ENCODE data around the gene ZCWPW1.
"Not testable (repeated sequence)": the region's sequence is repeated elsewhere in the genome, so short reads cannot be mapped to it uniquely, and the experiment has no call there.

The ZCWPW1 gene

GRCh38 chr7:100453854-100454253, 25.4 kb upstream of the ZCWPW1 start:
- H3K36me3 ChIP-seq (ENCODE audit: control insufficient read depth in 2 of 2, insufficient read depth in 2 of 2, low read length in 2 of 2); H3K4me3 ChIP-seq (ENCODE audit: low read length in 2 of 2); H3K27me3 ChIP-seq (ENCODE audit: control insufficient read depth in 1 of 2, insufficient read depth in 2 of 2, low read length in 2 of 2); H3K9ac ChIP-seq (ENCODE audit: low read length in 2 of 2); H3K27ac ChIP-seq (ENCODE audit: low read length); H3K4me1 ChIP-seq (ENCODE audit: control insufficient read depth, insufficient read depth, low read length); H3K9me3 ChIP-seq (ENCODE audit: control insufficient read depth in 2 of 2, low read length in 2 of 2): not testable (repeated sequence)

DNA sequence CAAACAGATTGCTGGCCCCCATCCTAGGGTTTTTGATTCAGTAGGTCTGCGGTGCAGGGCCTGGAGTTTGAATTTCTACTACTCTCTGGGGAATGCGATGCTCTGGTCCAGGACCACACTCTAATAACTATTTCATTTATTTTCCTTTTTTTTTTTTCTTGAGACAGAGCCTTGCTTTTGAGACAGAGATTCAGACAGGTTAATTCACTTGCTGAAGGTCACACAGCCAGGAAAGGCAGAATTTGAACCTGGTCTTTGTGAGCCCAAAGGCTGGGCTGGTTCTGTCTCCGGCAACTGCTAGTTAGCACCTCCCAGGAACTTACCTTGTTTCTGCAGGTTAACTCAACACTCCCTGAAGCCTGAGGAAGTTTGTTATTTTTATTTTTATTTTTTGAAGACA, 24.0 kb upstream of the ZCWPW1 start:
- H3K9ac ChIP-seq (ENCODE audit: low read length in 2 of 2), result no peak overlapping the region
- peaks cover 10% of the 10 kb centered on the region for H3K4me1 ChIP-seq (ENCODE audit: control insufficient read depth, insufficient read depth, low read length)
- H3K4me3 ChIP-seq (ENCODE audit: low read length in 2 of 2), result no peak overlapping the region
- H3K36me3 ChIP-seq (ENCODE audit: control insufficient read depth in 2 of 2, insufficient read depth in 2 of 2, low read length in 2 of 2), result no peaks in the 10 kb centered on the region
- no peaks in the 10 kb centered on the region for H3K9me3 ChIP-seq (ENCODE audit: control insufficient read depth in 2 of 2, low read length in 2 of 2)
- H3K27me3 ChIP-seq (ENCODE audit: control insufficient read depth in 1 of 2, insufficient read depth in 2 of 2, low read length in 2 of 2), result no peaks in the 10 kb centered on the region
- H3K27ac ChIP-seq (ENCODE audit: low read length), result no peak overlapping the region

- no peaks in the 10 kb centered on the region for H3K27me3 ChIP-seq (ENCODE audit: control insufficient read depth in 1 of 2, insufficient read depth in 2 of 2, low read length in 2 of 2)
- no peak overlapping the region for H3K4me3 ChIP-seq (ENCODE audit: low read length in 2 of 2)
- H3K36me3 ChIP-seq (ENCODE audit: control insufficient read depth in 2 of 2, insufficient read depth in 2 of 2, low read length in 2 of 2), result no peaks in the 10 kb centered on the region
- H3K4me1 ChIP-seq (ENCODE audit: control insufficient read depth, insufficient read depth, low read length), result peaks cover 10% of the 10 kb centered on the region
- H3K9ac ChIP-seq (ENCODE audit: low read length in 2 of 2), result peak overlapping the region in 1 of 2 donors; percentile 72
- H3K27ac ChIP-seq (ENCODE audit: low read length), result no peak overlapping the region
- H3K9me3 ChIP-seq (ENCODE audit: control insufficient read depth in 2 of 2, low read length in 2 of 2), result no peaks in the 10 kb centered on the region
Observed at GRCh38 chr7:100449190-100449795, 20.8 kb upstream of the ZCWPW1 start.

DNA sequence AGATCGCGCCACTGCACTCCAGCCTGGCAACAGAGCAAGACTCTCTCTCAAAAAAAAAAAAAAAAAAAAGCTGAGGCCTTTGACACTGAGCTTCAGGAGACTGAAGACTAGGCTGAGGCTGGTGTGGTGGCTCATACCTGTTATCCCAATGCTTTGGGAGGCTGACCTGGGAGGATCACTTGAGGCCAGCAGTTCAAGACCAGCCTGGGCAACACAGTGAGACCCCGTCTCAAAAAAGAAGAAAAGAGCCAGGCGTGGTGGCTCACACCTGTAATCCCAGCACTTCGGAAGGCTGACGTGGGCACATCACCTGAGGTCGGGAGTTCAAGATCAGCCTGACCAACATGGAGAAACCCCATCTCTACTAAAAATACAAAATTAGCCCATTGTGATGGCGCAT, 18.9 kb upstream of the ZCWPW1 start:
- not testable (repeated sequence) for H3K4me3 ChIP-seq (ENCODE audit: low read length in 2 of 2); H3K27ac ChIP-seq (ENCODE audit: low read length); H3K27me3 ChIP-seq (ENCODE audit: control insufficient read depth in 1 of 2, insufficient read depth in 2 of 2, low read length in 2 of 2); H3K9me3 ChIP-seq (ENCODE audit: control insufficient read depth in 2 of 2, low read length in 2 of 2); H3K4me1 ChIP-seq (ENCODE audit: control insufficient read depth, insufficient read depth, low read length); H3K9ac ChIP-seq (ENCODE audit: low read length in 2 of 2); H3K36me3 ChIP-seq (ENCODE audit: control insufficient read depth in 2 of 2, insufficient read depth in 2 of 2, low read length in 2 of 2)

DNA sequence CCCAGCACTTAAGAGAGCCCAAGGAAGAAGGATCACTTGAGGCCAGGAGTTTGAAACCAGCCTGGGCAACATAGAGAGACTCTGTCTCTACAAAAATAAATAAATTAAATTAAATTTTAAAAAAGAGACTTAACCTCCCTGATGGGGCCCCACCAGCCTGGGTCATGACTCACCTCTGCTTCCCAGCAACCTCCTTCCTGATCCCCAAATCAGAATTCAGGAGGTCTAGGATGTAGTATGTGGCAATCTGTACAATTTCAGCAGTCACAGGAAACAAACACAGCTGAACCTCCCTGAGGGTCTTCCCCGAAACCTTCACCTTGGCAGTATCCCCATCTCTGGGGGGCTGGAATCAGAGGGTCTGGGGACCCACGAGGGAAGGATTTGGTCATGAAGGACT, 17.5 kb upstream of the ZCWPW1 start:
- Histone ChIP-seq H3K27me3 (ENCODE audit: control insufficient read depth in 1 of 2, insufficient read depth in 2 of 2, low read length in 2 of 2) (no peaks in the 10 kb centered on the region), H3K9ac (ENCODE audit: low read length in 2 of 2) (no peak overlapping the region), H3K4me3 (ENCODE audit: low read length in 2 of 2) (no peak overlapping the region), H3K27ac (ENCODE audit: low read length) (no peak overlapping the region), H3K4me1 (ENCODE audit: control insufficient read depth, insufficient read depth, low read length) (peaks cover 10% of the 10 kb centered on the region), H3K9me3 (ENCODE audit: control insufficient read depth in 2 of 2, low read length in 2 of 2) (no peaks in the 10 kb centered on the region), H3K36me3 (ENCODE audit: control insufficient read depth in 2 of 2, insufficient read depth in 2 of 2, low read length in 2 of 2) (no peaks in the 10 kb centered on the region)

DNA sequence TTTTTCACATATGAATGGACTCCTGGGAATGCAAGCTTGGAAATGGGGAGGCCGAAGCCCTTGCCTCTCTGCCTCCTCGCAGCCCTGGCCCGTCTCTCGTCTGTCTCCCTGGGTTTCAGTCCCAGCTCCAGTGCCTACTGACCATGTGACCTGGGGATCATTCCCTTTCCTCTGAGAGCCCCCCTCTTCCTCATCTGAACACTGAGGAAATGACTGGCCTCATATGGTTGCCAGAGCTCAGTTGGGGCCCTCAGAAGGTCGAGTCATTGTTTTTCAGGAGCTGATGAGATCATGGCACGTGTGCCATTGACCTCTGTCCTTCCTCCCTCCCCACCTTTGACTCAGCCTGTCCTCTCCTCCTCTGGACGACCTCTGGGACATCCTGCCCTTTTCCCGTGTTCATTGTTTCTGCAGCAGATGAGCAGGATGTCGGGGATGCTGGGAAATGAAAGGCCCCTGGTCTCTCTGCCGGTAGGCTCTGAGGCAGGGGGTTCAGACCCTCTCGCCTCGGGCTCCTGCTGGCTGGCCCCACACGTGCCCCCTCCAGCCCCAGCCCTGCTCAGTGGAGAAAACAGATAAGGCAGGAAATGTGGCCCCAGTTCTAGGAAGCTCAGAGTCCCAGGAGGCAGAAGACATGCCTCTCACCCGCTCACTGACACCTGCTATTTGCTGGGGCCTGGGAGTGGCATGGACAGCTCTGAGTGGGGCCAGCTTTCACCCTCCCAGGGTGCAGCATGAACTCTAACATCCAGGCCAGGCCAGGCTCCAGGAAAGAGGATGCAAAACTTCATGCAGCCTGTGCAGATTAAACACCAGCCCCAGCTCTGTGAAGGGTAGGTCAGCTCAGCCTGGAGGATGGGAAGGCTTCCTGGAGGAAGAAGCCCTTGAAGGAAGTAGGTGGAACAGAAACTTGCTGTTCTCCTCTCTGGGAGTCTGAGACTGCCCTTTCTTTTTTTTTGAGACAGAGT, 16.1 kb upstream of the ZCWPW1 start:
- H3K27me3 ChIP-seq (ENCODE audit: control insufficient read depth in 1 of 2, insufficient read depth in 2 of 2, low read length in 2 of 2), result no peaks in the 10 kb centered on the region
- H3K36me3 ChIP-seq (ENCODE audit: control insufficient read depth in 2 of 2, insufficient read depth in 2 of 2, low read length in 2 of 2), result no peaks in the 10 kb centered on the region
- no peaks in the 10 kb centered on the region for H3K4me1 ChIP-seq (ENCODE audit: control insufficient read depth, insufficient read depth, low read length)
- no peak overlapping the region for H3K27ac ChIP-seq (ENCODE audit: low read length)
- H3K9ac ChIP-seq (ENCODE audit: low read length in 2 of 2), result no peak overlapping the region
- no peaks in the 10 kb centered on the region for H3K9me3 ChIP-seq (ENCODE audit: control insufficient read depth in 2 of 2, low read length in 2 of 2)
- H3K4me3 ChIP-seq (ENCODE audit: low read length in 2 of 2), result no peak overlapping the region

DNA sequence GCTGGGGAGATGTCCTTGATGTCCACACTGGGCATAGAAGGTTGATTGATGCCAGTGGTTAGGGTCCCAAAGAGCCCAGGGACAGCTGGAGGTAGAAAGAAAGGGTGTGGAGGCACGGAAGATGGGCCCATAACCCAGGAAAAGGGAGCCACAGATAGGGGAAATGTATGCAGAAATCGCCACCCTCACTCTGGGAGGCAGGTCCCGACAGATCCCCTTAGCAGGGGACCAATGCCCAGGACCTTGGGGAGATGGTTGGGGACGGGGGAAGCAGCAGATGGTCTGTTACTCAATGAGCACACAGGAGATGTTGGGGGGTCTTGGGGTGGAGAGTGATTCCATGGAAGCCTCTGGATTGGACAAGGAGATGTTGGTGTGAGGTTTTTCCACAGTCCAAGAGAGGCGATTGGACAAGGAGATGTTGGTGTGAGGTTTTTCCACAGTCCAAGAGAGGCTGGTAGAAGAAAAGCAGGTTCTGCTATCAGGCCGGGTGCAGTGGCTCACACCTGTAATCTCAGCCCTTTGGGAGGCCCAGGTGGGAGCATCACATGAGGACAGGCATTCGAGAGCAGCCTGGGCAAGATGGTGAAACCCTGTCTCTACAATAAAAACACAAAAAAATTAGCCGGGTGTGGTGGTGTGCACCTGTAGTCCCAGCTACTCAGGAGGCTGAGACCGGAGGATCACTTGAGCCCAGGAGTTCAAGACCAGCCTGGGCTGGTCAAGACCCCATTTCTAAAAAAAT, 14.8 kb upstream of the ZCWPW1 start:
- H3K27ac ChIP-seq (ENCODE audit: low read length), result no peak overlapping the region
- H3K9ac ChIP-seq (ENCODE audit: low read length in 2 of 2), result no peak overlapping the region

GRCh38 chr7:100441641-100442535, 13.4 kb upstream of the ZCWPW1 start:
- Histone ChIP-seq H3K36me3 (ENCODE audit: control insufficient read depth in 2 of 2, insufficient read depth in 2 of 2, low read length in 2 of 2) (no peaks in the 10 kb centered on the region), H3K9me3 (ENCODE audit: control insufficient read depth in 2 of 2, low read length in 2 of 2) (no peaks in the 10 kb centered on the region), H3K27ac (ENCODE audit: low read length) (no peak overlapping the region), H3K9ac (ENCODE audit: low read length in 2 of 2) (no peak overlapping the region), H3K27me3 (ENCODE audit: control insufficient read depth in 1 of 2, insufficient read depth in 2 of 2, low read length in 2 of 2) (no peaks in the 10 kb centered on the region), H3K4me1 (ENCODE audit: control insufficient read depth, insufficient read depth, low read length) (no peaks in the 10 kb centered on the region), H3K4me3 (ENCODE audit: low read length in 2 of 2) (no peak overlapping the region)

More for the DNA sequence above, 14.8 kb upstream of the ZCWPW1 start:
- Histone ChIP-seq H3K9me3 (ENCODE audit: control insufficient read depth in 2 of 2, low read length in 2 of 2) (no peaks in the 10 kb centered on the region), H3K36me3 (ENCODE audit: control insufficient read depth in 2 of 2, insufficient read depth in 2 of 2, low read length in 2 of 2) (no peaks in the 10 kb centered on the region), H3K4me1 (ENCODE audit: control insufficient read depth, insufficient read depth, low read length) (no peaks in the 10 kb centered on the region), H3K4me3 (ENCODE audit: low read length in 2 of 2) (no peak overlapping the region), H3K27me3 (ENCODE audit: control insufficient read depth in 1 of 2, insufficient read depth in 2 of 2, low read length in 2 of 2) (no peaks in the 10 kb centered on the region)

DNA sequence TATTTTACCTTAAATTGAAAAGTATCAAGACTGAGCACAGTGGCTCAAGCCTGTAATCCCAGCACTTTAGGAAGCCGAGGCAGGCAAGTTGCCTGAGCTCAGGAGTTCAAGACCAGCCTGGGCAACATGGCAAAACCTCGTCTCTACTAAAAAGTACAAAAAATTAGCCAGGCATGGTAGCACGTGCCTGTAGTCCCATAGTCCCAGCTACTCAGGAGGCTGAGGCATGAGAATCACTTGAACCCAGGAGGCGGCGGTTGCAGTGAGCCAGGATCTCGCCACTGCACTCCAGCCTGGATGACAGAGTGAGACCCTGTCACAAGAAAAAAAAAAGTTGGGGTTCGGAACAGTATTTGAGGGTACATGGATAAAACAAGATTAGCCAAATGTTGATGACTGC, 10.7 kb upstream of the ZCWPW1 start:
- H3K4me1 ChIP-seq (ENCODE audit: control insufficient read depth, insufficient read depth, low read length), result peaks cover 18% of the 10 kb centered on the region
- not testable (repeated sequence) for H3K4me3 ChIP-seq (ENCODE audit: low read length in 2 of 2); H3K9me3 ChIP-seq (ENCODE audit: control insufficient read depth in 2 of 2, low read length in 2 of 2); H3K36me3 ChIP-seq (ENCODE audit: control insufficient read depth in 2 of 2, insufficient read depth in 2 of 2, low read length in 2 of 2); H3K27me3 ChIP-seq (ENCODE audit: control insufficient read depth in 1 of 2, insufficient read depth in 2 of 2, low read length in 2 of 2); H3K9ac ChIP-seq (ENCODE audit: low read length in 2 of 2); H3K27ac ChIP-seq (ENCODE audit: low read length)

DNA sequence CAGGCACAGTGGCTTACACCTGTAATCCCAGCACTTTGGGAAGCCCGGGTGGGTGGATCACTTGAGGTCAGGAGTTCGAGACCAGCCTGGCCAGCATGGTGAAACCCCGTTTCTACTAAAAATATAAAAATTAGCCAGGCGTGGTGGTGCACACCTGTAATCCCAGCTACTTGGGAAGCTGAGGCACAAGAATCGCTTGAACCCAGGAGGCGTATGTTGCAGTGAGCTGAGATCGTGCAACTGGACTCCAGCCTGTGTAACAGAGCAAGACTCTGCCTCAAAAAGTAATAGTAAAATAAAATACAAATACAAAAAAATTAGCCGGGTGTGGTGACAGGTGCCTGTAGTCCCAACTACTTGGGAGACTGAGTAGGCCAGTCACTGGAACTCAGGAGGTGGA, 10.2 kb upstream of the ZCWPW1 start:
- H3K4me3 ChIP-seq (ENCODE audit: low read length in 2 of 2); H3K36me3 ChIP-seq (ENCODE audit: control insufficient read depth in 2 of 2, insufficient read depth in 2 of 2, low read length in 2 of 2); H3K9me3 ChIP-seq (ENCODE audit: control insufficient read depth in 2 of 2, low read length in 2 of 2); H3K9ac ChIP-seq (ENCODE audit: low read length in 2 of 2); H3K27ac ChIP-seq (ENCODE audit: low read length); H3K27me3 ChIP-seq (ENCODE audit: control insufficient read depth in 1 of 2, insufficient read depth in 2 of 2, low read length in 2 of 2): not testable (repeated sequence)
- H3K4me1 ChIP-seq (ENCODE audit: control insufficient read depth, insufficient read depth, low read length), result peaks cover 21% of the 10 kb centered on the region

All from stomach smooth muscle (tissue), 2 donors.